WERI-Rb-1 (cell line): ENCODE results near the gene IDH3G.

Experiments used
- DNase-seq: peaks from one replicate; pipeline ENCODE4 v3.0.0-alpha.2; 2020
- H3K27ac ChIP-seq: fragments of 250-450 bp; sonication (Bioruptor Pico); 2 replicates; pipeline ENCODE4 v1.5.1; 2020; ENCODE audit warnings: mild to moderate bottlenecking, moderate library complexity
- H3K27me3 ChIP-seq: fragments of 250-450 bp; sonication (Bioruptor Pico); 2 replicates; pipeline ENCODE4 v1.5.1; 2021; ENCODE audit warnings: mild to moderate bottlenecking, low read depth, moderate library complexity; ENCODE audit not compliant: insufficient read depth, severe bottlenecking
- H3K36me3 ChIP-seq: fragments of 250-450 bp; sonication (Bioruptor Pico); 2 replicates; pipeline ENCODE4 v1.5.1; 2020; ENCODE audit warnings: mild to moderate bottlenecking, moderate library complexity
- H3K4me3 ChIP-seq: 2 replicates; pipeline ENCODE4 v1.5.1; 2011; ENCODE audit warnings: low read depth, mild to moderate bottlenecking, control low read depth, low read length
- H3K9me3 ChIP-seq: fragments of 250-450 bp; sonication (Bioruptor Pico); 2 replicates; pipeline ENCODE4 v1.5.1; 2021; ENCODE audit warnings: mild to moderate bottlenecking, moderate library complexity; ENCODE audit not compliant: severe bottlenecking
- TF ChIP-seq, protein P1 (sequence below): IDR thresholded peaks from 2 replicates; pipeline ENCODE4 v1.5.1; 2011; ENCODE audit warnings: low read depth, mild to moderate bottlenecking, control low read depth, inconsistent platforms, low read length

Gene IDH3G

GRCh38 chrX:153794018-153794896 lies at the start of gene IDH3G, which contains the start of gene SSR4:
TSS of gene IDH3G (minus strand) at chrX:153794375. CDS start at chrX:153794326, 49 bp downstream.
TSS of gene SSR4 (plus strand) at chrX:153794668. CDS start at chrX:153794688, 20 bp downstream.
- peak within 1 kb of the TSS; percentile 80 for H3K4me3 ChIP-seq
- no peaks in the 10 kb centered on the region for H3K9me3 ChIP-seq
- no peaks in the 10 kb centered on the region for H3K27me3 ChIP-seq
- H3K27ac ChIP-seq: peak within 1 kb of the TSS; percentile 100
- H3K36me3 ChIP-seq: peaks cover 59% of the 10 kb centered on the region
- TF ChIP-seq, protein P1, sequence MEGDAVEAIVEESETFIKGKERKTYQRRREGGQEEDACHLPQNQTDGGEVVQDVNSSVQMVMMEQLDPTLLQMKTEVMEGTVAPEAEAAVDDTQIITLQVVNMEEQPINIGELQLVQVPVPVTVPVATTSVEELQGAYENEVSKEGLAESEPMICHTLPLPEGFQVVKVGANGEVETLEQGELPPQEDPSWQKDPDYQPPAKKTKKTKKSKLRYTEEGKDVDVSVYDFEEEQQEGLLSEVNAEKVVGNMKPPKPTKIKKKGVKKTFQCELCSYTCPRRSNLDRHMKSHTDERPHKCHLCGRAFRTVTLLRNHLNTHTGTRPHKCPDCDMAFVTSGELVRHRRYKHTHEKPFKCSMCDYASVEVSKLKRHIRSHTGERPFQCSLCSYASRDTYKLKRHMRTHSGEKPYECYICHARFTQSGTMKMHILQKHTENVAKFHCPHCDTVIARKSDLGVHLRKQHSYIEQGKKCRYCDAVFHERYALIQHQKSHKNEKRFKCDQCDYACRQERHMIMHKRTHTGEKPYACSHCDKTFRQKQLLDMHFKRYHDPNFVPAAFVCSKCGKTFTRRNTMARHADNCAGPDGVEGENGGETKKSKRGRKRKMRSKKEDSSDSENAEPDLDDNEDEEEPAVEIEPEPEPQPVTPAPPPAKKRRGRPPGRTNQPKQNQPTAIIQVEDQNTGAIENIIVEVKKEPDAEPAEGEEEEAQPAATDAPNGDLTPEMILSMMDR: peak; percentile 31; the same call in 1 of the 2 replicates
- peak; percentile 97 for DNase-seq

- Histone ChIP-seq H3K27me3 (peaks cover 18% of the 10 kb centered on the region), H3K4me3 (no peak overlapping the region), H3K27ac (no peak overlapping the region), H3K36me3 (no peaks in the 10 kb centered on the region), H3K9me3 (peaks cover 7% of the 10 kb centered on the region)
- no peak for DNase-seq
- TF ChIP-seq, protein P1: no peak
Observed at GRCh38 chrX:153836921-153837320, 42.7 kb upstream of the IDH3G start.

DNA sequence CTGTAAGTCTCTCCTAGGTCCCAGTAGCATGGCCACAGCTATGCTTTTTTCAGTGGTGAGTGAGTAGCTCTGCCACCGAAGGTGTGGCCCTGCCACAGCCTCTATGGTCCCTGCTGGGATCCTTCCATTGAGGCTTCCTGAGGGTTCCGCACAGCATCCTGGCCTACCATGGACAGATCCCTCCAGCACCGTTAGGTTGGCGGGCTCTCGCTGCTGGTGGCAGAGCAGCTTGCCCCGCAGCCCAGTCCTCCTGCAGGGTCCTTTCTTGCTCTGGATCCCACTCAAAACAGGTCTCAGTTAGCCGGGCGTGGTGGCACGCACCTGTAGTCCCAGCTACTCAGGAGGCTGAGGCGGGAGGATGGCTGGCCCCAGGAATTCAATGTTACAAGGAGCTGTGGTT lies 38.6 kb upstream of the IDH3G start:
- Histone ChIP-seq H3K27me3 (peaks cover 19% of the 10 kb centered on the region), H3K36me3 (no peaks in the 10 kb centered on the region; the same call in 1 of the 2 replicates), H3K27ac (no peak overlapping the region), H3K4me3 (no peak overlapping the region), H3K9me3 (peaks cover 8% of the 10 kb centered on the region)
- DNase-seq: no peak
- TF ChIP-seq, protein P1: no peak

DNA sequence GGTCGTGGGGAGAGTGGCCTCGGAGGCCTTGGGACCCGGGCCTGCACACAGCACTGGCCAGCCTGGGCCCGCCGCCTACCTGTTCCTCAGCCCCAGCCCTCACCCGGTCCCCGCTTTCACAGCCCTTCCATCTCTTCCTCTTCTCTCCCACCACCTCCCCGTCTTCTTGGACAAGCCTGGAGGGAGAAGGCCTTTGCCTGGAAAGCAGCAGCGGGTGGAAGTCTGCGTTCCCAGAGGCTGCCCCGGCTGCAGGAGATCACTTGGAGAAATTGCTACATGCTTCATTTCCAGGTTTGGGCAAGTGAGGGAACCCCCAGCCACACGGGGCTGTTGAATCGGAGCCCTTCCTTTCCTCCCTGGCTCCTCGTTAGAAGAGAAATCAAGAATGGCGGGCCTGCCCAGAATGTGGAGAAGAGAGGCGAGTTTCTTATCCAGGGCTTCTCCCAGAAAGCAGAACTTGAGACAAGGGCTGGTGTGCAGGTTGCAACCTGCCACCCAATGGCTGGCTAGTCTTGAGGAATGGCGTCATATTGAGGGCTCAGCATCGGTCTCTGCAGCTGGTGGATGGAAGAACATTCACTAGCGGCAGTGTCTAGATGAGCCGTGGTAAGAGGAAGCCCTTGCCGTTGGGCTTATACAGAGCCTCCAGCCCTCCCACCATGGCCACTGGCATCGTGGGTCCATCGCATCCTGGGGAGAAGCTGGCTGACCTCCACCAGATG lies 37.4 kb upstream of the IDH3G start:
- Histone ChIP-seq H3K9me3 (peaks cover 8% of the 10 kb centered on the region), H3K36me3 (no peaks in the 10 kb centered on the region; the same call in 1 of the 2 replicates), H3K27me3 (peaks cover 19% of the 10 kb centered on the region), H3K27ac (no peak overlapping the region), H3K4me3 (no peak overlapping the region)
- TF ChIP-seq, protein P1: no peak
- DNase-seq: no peak

- Histone ChIP-seq H3K27me3 (peaks cover 16% of the 10 kb centered on the region), H3K9me3 (peaks cover 8% of the 10 kb centered on the region), H3K27ac (no peak overlapping the region), H3K4me3 (peak overlapping the region; percentile 29), H3K36me3 (no peaks in the 10 kb centered on the region; the same call in 1 of the 2 replicates)
- no peak for DNase-seq
- TF ChIP-seq, protein P1: no peak
Observed at GRCh38 chrX:153830640-153831428, 36.7 kb upstream of the IDH3G start.
